Motor neuron (in vitro differentiated cells): ENCODE data around the gene PRR20G. TPM values are rescaled to one million over a fixed set of nuclear protein-coding genes. Genes with fewer than 3 reads are reported as not detected.
"Not testable (repeated sequence)": the region's sequence is repeated elsewhere in the genome, so short reads cannot be mapped to it uniquely, and the experiment has no call there.

Experiments used
- ATAC-seq, 8 experiments: fragments of 200-7000 bp; cut with Tn5 transposase; replicated peaks in 6 of 8; 2 replicates each; pipeline ENCODE4 v1.8.0; 2021; ENCODE audit warnings: mild to moderate bottlenecking in 8 of 8, moderate library complexity in 8 of 8
- H3K27ac ChIP-seq, 2 donors: fragments of 250-450 bp; sonication (Bioruptor Pico); 2 replicates each; pipeline ENCODE4 v1.9.0; 2021; ENCODE audit warnings: antibody characterized with exemption in 2 of 2, mild to moderate bottlenecking in 2 of 2, moderate library complexity in 1 of 2
- H3K4me1 ChIP-seq, 2 donors: fragments of 250-450 bp; sonication (Bioruptor Pico); replicated peaks in 1 of 2; 2 replicates each; pipeline ENCODE4 v1.6.1; 2021; ENCODE audit warnings: antibody characterized with exemption in 2 of 2, mild to moderate bottlenecking in 2 of 2, moderate library complexity in 1 of 2
- H3K4me3 ChIP-seq, 5 donors: fragments of 250-450 bp; sonication (Bioruptor Pico); 2 replicates each; pipeline ENCODE4 v1.9.0; 2021; ENCODE audit warnings: antibody characterized with exemption in 5 of 5, mild to moderate bottlenecking in 5 of 5, moderate library complexity in 4 of 5
- WGBS, 10 experiments: fragments of 450-650 bp; shearing (Covaris generic); methylation state at CpG; one replicate each; pipeline ENCODE4 v1.0.0; 2022; 5-methylcytosine and 5-hydroxymethylcytosine counted together
- in situ Hi-C, 9 experiments: fragments of 400-800 bp; cut with MboI; loops; one replicate each; pipeline ENCODE4 v1.15.0; 2021; ENCODE audit warnings: low sequenced_read_pairs in 9 of 9, low pct_unique_long_range_greater_than_20kb in 2 of 9; ENCODE audit not compliant: unreplicated experiment in 9 of 9
- total RNA-seq, 8 experiments: library from RNA; unstranded; fragments of 300-600 nt; gene quantifications; 2 replicates each; pipeline versions ENCODE4 v1.2.3 to v1.2.4, GENCODE V29; 2022

The PRR20G gene
- total RNA-seq, 8 experiments from 2014 or later: 0.62 to 0.84 TPM; not detected in 6

DNA sequence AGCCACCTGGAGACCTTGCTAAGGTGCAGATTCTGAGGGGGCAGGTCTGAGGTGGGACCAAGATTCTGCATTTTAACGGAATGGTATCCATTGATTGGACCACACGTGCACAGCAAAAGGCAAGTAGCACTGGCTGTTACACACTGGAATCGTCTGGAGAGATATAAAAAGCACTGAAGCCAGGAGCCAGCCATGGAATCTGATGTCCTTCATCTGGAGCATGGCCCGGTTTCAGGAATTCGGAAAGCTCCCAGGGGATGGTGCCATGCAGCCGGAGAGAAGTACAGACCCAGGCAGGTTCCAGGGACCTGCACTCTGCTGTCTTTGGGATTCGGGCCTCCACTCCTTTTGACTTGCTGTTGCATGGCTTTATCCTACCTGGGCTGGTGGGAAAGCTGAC lies 28.8 kb upstream of the PRR20G start:
- Histone ChIP-seq H3K27ac (no peak overlapping the region), H3K4me3 (no peak overlapping the region), H3K4me1 (peaks cover 0 to 4% of the 10 kb centered on the region in 2 donors)
- no peak for ATAC-seq
- 0 to 100% (median 52%) methylated on average over 1 to 7 of the region's 7 CpGs; no CpG with 5 or more reads in 2 of the 10 experiments for WGBS, 10 experiments
- in situ Hi-C loops: no loop called here

DNA sequence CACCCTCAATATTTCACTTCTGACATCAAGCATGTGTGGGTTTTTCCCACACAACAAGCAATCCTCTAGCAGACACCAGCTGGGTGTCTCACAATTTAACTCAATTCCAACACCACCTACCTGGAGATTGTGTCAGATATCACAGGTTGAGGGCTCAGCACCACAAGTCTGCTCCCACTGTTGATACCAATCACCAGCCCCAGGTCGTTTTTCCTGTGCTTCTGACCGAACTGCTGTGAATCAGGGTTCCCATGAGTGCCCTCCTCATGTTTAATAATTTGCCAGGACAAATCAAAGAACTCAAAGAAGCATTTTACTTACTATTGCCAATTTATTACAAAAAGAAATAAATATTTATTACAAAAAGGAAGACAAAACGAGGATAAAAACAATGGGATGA lies 25.0 kb upstream of the PRR20G start:
- in situ Hi-C loops: no loop called here
- ATAC-seq: no peak

GRCh38 chr3:127308821-127309220 lies 21.0 kb upstream of the PRR20G start:
- no CpG with 5 or more reads among the region's 28 CpGs for WGBS, 10 experiments
- H3K27ac ChIP-seq, ATAC-seq, in situ Hi-C loops, H3K4me1 ChIP-seq, H3K4me3 ChIP-seq: not testable (repeated sequence)

More for the DNA sequence above, 25.0 kb upstream of the PRR20G start:
- Histone ChIP-seq H3K27ac (no peak overlapping the region), H3K4me1 (peaks cover 0 to 4% of the 10 kb centered on the region in 2 donors), H3K4me3 (no peak overlapping the region)
- 2 to 50% (median 34%) methylated on average over 1 to 3 of the region's 3 CpGs; no CpG with 5 or more reads in 1 of the 10 experiments for WGBS, 10 experiments

GRCh38 chr3:127307916-127308315 lies 20.1 kb upstream of the PRR20G start:
- no peak for ATAC-seq
- H3K4me3 ChIP-seq: no peak overlapping the region
- WGBS, 10 experiments: 20 to 100% (median 66%) methylated on average over 1 to 4 of the region's 4 CpGs
- peaks cover 0 to 4% of the 10 kb centered on the region in 2 donors for H3K4me1 ChIP-seq
- in situ Hi-C loops: no loop called here
- H3K27ac ChIP-seq: no peak overlapping the region

DNA sequence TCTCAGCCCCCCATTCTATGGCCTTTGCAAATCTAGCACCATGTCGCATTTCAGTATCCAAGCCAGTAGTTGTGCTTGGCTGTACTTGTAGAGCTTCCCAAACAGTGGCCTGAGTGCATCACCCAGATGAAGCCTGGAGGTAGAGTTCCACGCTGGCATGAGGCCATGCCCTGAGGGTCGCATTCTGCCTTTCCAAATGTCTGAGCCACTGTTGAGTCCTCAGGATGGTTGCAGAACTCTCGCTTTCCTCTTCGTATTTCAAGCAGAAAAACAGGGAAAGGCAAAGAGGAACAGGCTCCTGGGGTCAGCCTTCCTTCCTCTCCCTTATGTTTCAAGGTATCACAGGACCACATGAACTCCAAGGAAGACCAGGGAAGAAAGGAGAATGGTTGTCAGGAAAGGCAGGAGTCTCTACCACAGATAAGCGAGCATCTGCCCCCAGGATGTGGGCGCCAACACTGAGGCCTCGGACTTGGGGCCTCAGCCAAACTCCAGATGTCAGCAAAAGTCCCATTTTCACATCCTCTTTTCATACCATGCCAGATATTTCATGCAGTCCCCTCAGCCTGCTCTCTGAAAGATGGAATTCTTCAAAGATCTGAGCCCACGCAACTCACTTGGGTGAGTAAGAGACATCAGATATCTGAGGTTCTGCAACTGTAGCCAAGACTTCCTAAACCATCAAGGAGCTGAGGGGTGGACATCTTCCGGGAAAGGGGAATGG lies 19.4 kb upstream of the PRR20G start:
- in situ Hi-C loops: no loop called here
- Histone ChIP-seq H3K4me1 (no peaks in the 10 kb centered on the region), H3K27ac (no peak overlapping the region), H3K4me3 (no peak overlapping the region)
- 0 to 100% (median 80%) methylated on average over 1 to 6 of the region's 10 CpGs; no CpG with 5 or more reads in 1 of the 10 experiments for WGBS, 10 experiments
- no peak for ATAC-seq

DNA sequence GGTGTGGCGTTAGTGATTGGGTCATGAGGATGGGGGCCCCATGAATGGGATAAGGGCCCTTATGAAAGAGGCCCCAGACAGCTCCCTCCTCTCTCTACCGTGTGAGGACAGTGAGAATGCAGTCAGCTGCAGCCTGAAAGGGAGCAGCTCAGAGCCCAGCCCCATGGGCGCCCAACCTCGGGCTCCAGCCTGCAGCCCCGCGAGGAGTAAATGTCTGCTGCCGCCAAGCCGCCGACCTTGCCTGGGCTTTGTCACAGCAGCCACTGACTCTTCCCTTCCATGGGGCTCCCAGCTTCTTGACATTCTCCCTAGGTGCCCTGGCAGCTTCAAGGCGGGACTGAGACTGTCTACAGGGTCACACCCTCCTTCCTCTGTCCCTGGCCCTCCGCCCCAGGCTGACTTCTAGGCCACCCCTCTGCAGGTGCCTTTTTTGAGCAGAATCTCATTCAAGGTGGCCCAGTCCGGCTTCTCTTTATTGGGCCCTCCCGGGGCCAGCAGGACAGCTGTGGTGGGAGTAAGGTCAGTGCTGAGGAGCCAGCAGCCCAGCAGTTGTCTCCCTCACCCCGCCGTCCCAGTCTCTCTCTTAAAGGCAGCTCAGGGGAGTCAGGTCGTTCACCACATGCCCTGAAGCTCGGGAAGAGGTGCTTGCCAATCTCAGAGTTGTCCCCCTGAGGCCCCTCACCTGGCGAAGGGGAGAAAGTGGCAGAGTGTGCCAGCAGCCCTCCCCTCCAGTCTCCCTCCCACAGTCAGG lies 18.7 kb upstream of the PRR20G start:
- in situ Hi-C loops: no loop called here
- ATAC-seq: no peak
- no peaks in the 10 kb centered on the region for H3K4me1 ChIP-seq
- H3K4me3 ChIP-seq: no peak overlapping the region
- 20 to 75% (median 66%) methylated on average over 1 to 6 of the region's 18 CpGs; no CpG with 5 or more reads in 5 of the 10 experiments for WGBS, 10 experiments
- H3K27ac ChIP-seq: no peak overlapping the region

GRCh38 chr3:127305499-127306060 lies 17.7 kb upstream of the PRR20G start:
- Histone ChIP-seq H3K4me1 (no peaks in the 10 kb centered on the region), H3K27ac (no peak overlapping the region), H3K4me3 (no peak overlapping the region)
- in situ Hi-C loops: no loop called here
- no peak for ATAC-seq
- 49 to 80% (median 67%) methylated on average over 1 to 9 of the region's 9 CpGs; no CpG with 5 or more reads in 2 of the 10 experiments for WGBS, 10 experiments

DNA sequence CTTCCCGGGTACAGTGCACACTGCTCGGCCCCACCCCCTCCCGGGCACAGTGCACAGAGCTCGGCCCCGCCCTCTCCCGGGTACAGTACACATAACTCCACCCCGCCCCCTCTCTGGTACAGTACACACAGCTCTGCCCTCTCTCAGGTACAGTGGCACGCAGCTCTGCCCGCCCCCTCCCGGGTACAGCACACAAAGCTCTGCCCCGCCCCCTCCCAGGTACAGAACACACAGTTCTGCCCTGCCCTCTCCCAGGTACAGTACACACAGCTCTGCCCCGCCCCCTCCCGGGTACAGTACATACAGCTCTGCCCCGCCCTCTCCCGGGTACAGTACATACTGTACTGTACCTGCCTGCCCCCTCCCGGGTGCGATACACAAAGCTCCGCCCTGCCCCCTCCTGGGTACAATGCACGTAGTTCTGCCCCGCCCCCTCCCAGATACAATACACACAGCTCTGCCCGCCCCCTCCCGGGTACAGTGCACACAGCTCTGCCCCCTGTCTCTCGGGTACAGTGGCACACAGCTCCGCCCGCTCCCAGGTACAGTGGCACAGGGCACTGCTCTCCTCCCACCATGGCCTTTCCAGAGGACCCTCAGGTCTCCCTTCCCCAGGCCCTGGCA lies 16.4 kb upstream of the PRR20G start:
- H3K4me1 ChIP-seq: no peaks in the 10 kb centered on the region
- in situ Hi-C loops: no loop called here
- peak in 2 of 8 experiments; percentile 75 to 77 for ATAC-seq
- 40% methylated on average over 1 of the region's 25 CpGs; no CpG with 5 or more reads in 9 of the 10 experiments for WGBS, 10 experiments
- H3K4me3 ChIP-seq: no peak overlapping the region
- H3K27ac ChIP-seq: no peak overlapping the region

DNA sequence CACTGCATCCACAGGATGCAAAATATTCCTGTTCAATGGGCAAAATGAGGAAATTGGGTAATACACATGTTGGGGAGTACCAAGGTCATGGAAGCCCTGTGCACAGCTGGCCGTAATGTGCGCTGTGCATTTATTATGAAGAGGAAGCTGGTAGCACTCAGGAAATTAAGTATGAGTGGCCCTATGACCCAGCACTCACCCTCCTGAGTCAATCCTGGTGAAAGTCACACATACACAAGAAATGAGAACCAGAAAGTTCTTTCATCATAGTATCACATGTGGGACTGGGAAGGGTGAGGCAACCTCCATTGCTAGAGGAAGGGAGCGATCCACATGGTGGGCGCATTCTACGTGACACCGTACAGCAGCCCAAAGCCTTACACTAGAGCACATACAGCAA lies 11.4 kb upstream of the PRR20G start:
- 17 to 100% (median 87%) methylated on average over 2 to 6 of the region's 6 CpGs; no CpG with 5 or more reads in 3 of the 10 experiments for WGBS, 10 experiments
- Histone ChIP-seq H3K27ac (no peak overlapping the region), H3K4me1 (no peaks in the 10 kb centered on the region), H3K4me3 (no peak overlapping the region)
- in situ Hi-C loops: no loop called here
- ATAC-seq: no peak

GRCh38 chr3:127296959-127297358 lies 9.1 kb upstream of the PRR20G start:
- Histone ChIP-seq H3K4me1 (no peaks in the 10 kb centered on the region), H3K4me3 (no peak overlapping the region), H3K27ac (no peak overlapping the region)
- in situ Hi-C loops: no loop called here
- WGBS, 10 experiments: 14 to 81% (median 48%) methylated on average over 1 to 5 of the region's 5 CpGs
- ATAC-seq: no peak

- WGBS, 10 experiments: 0 to 97% (median 77%) methylated on average over 1 to 3 of the region's 3 CpGs
Observed at GRCh38 chr3:127296166-127296565, 8.3 kb upstream of the PRR20G start.

GRCh38 chr3:127293650-127294049 lies 5.8 kb upstream of the PRR20G start:
- H3K4me1 ChIP-seq, in situ Hi-C loops, H3K27ac ChIP-seq, H3K4me3 ChIP-seq, ATAC-seq: not testable (repeated sequence)
- 71 to 90% methylated on average over 2 to 3 of the region's 16 CpGs; no CpG with 5 or more reads in 8 of the 10 experiments for WGBS, 10 experiments

More at GRCh38 chr3:127296166-127296565, 8.3 kb upstream of the PRR20G start:
- no peaks in the 10 kb centered on the region for H3K4me1 ChIP-seq
- no peak overlapping the region for H3K27ac ChIP-seq
- in situ Hi-C loops: no loop called here
- no peak for ATAC-seq
- H3K4me3 ChIP-seq: no peak overlapping the region

- Histone ChIP-seq H3K4me1 (no peaks in the 10 kb centered on the region), H3K4me3 (no peak overlapping the region), H3K27ac (no peak overlapping the region)
- in situ Hi-C loops: no loop called here
- no peak for ATAC-seq
Observed at GRCh38 chr3:127291611-127292010, 3.8 kb upstream of the PRR20G start.
